Renal pelvis (tissue), 4 donors: ENCODE measurements around the gene OPA1. TPM values are rescaled to one million over a fixed set of nuclear protein-coding genes. Genes with fewer than 3 reads are reported as not detected.

Source experiments
- DNase-seq: peaks from one replicate; pipeline ENCODE4 v3.0.0-alpha.2; 2013
- polyA plus RNA-seq, 3 donors: library from polyadenylated mRNA; unstranded; fragments of 120-200 nt; gene quantifications; one replicate each; pipeline ENCODE4 v1.2.1, GENCODE V29; 2013; ENCODE audit not compliant: insufficient read length in 3 of 3

OPA1 gene
- polyA plus RNA-seq, 3 donors = 57.2 to 67.8 (median 58.0) TPM

GRCh38 chr3:193701953-193702635 is 109.1 kb downstream of the OPA1 start:
- DNase-seq = no peak

- DNase-seq = no peak
Measured at GRCh38 chr3:193702967-193703366, 110.0 kb downstream of the OPA1 start.

- no peak for DNase-seq
Measured at GRCh38 chr3:193704431-193704830, 111.4 kb downstream of the OPA1 start.

DNA sequence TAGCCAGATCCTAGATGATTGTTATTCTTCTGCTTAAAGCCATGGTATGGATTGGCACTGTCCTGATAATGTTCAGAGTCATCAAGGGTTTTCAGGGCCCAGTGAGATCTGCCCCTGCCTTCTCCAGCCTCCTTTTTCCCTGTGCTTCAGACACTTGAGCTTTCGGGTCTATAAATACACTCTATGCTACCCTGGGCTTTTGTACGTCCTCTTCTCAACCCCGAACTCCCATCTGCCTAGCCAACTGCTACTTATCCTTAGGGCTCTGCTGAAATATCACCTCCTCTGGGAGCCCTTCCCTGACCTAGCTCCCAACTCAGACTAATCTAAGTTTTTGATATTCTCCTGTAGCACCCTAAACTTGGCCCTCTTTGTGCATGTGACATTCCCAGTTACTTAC is 115.3 kb downstream of the OPA1 start:
- DNase-seq = no peak

GRCh38 chr3:193710286-193711165 is 117.5 kb downstream of the OPA1 start:
- no peak for DNase-seq

DNA sequence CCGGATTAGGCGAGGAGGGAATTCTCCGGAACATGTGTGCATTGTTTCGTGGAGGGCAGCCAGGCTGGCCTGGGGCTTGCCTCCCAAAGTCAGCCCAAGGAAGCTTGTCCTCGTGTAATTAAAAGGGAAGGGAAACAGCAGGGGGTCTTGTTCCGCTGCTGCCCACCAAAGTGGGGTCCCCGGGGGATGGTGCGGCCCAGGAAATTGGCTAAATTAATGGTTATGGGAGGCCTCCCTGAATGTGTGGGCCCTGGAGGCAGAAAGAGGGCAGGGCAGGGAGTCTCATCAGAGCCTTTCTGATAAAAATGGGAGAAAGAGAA is 118.1 kb downstream of the OPA1 start:
- DNase-seq = no peak

DNA sequence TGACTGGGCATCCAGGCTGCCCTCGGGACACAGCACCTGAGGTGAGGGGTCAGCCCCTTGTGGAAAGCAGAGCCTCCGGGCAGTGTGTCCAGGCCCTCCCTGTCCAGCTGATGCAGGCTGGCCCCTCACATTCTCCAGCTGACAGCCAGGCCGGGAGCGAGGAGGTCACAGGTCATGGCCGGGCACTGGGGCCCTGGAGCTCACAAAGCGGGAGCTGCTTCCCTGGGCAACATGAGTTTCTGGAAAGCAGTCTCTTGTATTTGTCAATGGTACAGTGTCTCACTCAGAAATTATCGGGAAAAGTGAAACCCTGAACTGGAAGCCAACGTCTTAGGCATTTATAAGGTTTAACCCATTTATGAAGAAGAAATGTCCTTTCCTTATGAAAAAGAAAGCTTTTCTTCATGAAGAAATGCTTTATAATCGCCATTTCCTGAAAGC is 118.5 kb downstream of the OPA1 start:
- DNase-seq = no peak

- no peak for DNase-seq
Measured at GRCh38 chr3:193711964-193712598, 119.1 kb downstream of the OPA1 start.

GRCh38 chr3:193712938-193713337 is 119.9 kb downstream of the OPA1 start:
- DNase-seq = no peak

DNA sequence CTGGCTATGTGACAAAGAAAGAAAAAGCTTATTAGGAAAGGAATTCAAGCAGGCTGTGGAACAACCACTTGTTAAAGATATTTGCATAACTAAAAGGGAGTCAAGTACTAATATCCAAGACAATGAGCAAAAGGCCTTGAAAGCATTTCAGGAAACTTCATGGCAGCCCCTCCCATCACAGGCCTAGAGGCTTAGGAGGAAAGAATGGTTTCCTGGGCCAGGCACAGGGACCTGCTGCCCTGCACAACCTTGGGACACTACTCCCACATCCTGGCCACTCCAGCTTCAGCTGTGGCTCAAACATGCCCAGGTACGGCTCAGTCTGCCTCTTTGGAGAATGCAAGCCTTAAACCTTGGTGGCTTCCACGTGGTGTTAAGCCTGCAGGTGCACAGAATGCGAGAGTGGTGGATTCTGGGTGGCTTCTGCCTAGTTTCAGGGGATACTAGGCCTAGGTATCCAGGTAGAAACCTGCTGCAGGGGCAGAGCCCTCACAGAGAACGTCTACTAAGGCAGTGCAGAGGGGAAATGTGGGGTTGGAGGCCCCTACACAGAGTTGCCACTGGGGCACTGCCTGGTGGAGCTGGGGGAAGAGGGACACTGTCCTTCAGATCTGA is 121.6 kb downstream of the OPA1 start:
- DNase-seq = no peak

DNA sequence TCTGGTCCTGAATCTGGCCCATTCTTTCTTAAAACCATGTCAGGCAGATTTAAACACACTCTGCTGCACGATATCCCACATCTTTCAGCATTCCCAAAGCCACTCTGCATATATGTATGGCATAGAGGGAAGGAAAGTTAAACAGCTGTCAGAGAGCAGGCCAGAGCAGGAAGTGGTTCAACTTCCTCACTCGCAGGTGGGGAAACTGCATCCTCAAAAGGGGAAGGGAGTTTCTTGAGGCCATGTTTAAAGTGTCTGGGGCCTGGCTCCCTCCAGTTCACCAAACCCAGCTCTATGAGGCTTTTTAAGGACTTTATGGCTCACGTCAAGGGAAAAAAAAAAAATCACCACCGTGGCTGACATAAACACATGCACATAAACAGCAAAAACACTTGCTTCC is 123.1 kb downstream of the OPA1 start:
- DNase-seq = no peak

DNA sequence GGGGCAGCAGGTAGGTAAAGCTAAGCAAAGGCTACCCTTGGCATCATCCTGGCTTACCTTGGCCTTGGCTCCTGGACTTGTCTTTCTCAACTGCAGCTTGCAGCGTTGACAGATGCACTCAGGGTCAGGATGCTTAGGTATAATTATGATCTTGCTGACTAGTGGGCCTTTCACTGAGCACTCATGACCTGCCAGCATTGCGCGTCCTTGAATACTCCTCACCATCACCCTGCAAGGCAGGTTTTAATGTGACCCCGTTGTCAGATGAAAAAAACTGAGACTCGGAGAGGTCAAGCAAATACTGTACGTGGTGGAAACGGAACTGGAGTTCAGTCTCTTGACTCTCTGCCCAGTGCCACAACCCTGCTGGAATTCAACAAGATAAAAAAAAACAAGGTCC is 126.7 kb downstream of the OPA1 start:
- no peak for DNase-seq

- no peak for DNase-seq
Measured at GRCh38 chr3:193720169-193720568, 127.2 kb downstream of the OPA1 start.

DNA sequence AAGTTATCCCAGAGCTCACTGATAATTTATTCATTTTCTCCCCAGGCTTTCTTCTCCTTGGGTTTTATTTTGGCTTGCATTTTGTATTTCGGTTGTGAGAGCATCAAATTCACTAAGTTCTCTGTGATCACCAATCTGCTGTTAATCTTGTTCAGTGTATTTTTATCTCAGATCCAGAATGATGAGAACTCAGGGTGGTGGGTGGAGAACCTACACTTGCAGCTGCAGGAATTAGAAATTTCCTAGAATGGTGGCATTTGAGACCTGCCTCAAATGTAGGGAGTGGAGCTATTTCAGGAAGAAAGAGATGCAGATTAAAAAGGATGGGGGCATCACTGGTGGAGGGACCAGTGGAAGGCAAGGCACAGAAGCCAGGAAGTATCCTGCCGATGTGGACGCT is 129.6 kb downstream of the OPA1 start:
- DNase-seq = no peak

- no peak for DNase-seq
Measured at GRCh38 chr3:193727089-193727488, 134.1 kb downstream of the OPA1 start.

GRCh38 chr3:193728429-193729087 is 135.6 kb downstream of the OPA1 start:
- DNase-seq = no peak

GRCh38 chr3:193729088-193729465 is 136.1 kb downstream of the OPA1 start:
- no peak for DNase-seq

DNA sequence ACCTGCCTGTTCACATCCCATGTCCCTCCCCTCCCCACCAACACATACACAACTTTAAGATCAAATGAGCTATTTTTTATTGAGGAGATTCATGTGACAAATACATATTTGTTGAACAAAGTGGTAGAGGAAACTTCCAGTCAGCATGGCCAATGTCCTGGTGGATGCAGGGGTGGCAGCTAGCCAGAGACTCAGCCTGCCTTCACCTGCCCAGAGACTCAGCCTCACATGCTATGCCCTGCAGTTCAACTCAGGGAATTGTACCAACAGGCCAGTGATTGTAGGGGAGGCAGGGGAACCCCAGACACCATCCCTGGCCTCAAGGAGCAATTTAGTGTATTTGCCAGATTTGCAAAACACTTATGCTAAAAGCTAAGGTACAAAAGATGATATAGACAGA is 136.6 kb downstream of the OPA1 start:
- DNase-seq = no peak

- DNase-seq = no peak
Measured at GRCh38 chr3:193730511-193730910, 137.5 kb downstream of the OPA1 start.

DNA sequence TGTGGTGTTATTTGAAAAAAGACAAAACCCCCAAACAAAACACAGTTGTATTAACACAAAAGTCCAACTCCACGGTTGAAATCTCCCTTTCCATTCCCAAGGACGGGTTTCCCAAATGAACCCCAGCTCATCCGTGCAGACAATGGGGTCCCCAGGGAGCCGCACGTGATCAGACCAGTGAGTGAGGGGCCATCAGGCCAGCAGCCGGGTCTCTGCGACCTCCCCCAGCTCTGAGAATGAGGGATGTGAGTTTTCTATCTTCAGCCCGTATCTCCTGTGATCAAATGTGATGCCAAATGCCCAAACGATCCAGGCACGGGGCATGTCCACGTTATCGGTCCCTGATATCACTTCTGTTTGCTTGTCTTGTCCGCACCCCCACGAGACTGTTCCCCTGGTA is 138.0 kb downstream of the OPA1 start:
- no peak for DNase-seq

DNA sequence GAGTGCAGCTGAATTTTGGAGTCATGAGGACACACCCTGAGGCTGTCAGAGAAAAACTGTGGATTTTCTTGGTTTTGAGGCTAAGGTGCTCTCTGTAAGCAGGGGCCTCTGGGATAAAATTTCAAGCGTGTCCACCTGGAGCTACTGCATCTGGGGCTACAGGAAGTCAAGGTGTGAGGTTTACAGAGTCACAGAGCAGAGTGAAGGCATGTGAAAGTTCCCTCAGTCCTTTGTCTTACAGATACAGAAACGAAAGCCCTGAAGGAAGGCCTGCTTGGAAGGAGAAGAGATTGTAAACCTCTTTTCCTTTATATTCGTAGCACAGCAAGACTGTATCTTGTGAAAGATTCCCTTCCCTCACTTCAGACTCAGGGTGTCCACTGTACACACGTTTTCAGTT is 138.6 kb downstream of the OPA1 start:
- no peak for DNase-seq

GRCh38 chr3:193732391-193732790 is 139.4 kb downstream of the OPA1 start:
- DNase-seq = no peak
